T-helper 2 cell treated with Interferon-gamma antibody and Interleukin-4, amounts not matched to agents 100 ng/mL and 5 ng/mL, for 36 hours (primary cell): ENCODE measurements around the gene SLC35B4. TPM values are rescaled to one million over a fixed set of nuclear protein-coding genes. Genes with fewer than 3 reads are reported as not detected.

Experiments used
- total RNA-seq: library from RNA; stranded (reverse); gene quantifications from 2 replicates; pipeline ENCODE4 v1.2.3, GENCODE V29; 2022

The SLC35B4 gene
- total RNA-seq, 1 donor from 2014 or later = 19.5 TPM

Other genes starting within 250 kb of the SLC35B4 start
- gene LRGUK, start 189.6 kb downstream of the SLC35B4 start, total RNA-seq = 0.09 and 0.20 TPM in 2 replicates
- gene AKR1B1, start 142.2 kb upstream of the SLC35B4 start, total RNA-seq = 92.9 and 95.6 TPM in 2 replicates
- gene AKR1B10, start 210.6 kb upstream of the SLC35B4 start, total RNA-seq = not detected in 2 replicates
- gene AKR1B15, start 232.2 kb upstream of the SLC35B4 start, total RNA-seq = not detected in 2 replicates